GM13977 (cell line): ENCODE results near the gene GADD45GIP1.
"Not testable (repeated sequence)": the region's sequence is repeated elsewhere in the genome, so short reads cannot be mapped to it uniquely, and the experiment has no call there.

Experiments used
- DNase-seq: peaks from one replicate; pipeline ENCODE4 v3.0.0; 2012; ENCODE audit warnings: low spot score
- in situ Hi-C: fragments of 300-500 bp; cut with MboI; formaldehyde crosslinking; loops from one replicate; pipeline ENCODE4 v1.12.0; 2022; ENCODE audit warnings: low sequenced_read_pairs, low pct_unique_long_range_greater_than_20kb, mixed read lengths, inconsistent platforms; ENCODE audit not compliant: unreplicated experiment
- TF ChIP-seq, protein P1 (sequence below): IDR thresholded peaks from 2 replicates; pipeline ENCODE4 v1.5.1; 2012; ENCODE audit warnings: mild to moderate bottlenecking, control low read depth; ENCODE audit not compliant: insufficient read depth; ENCODE audit errors: extremely low read depth, missing control alignments

The GADD45GIP1 gene

DNA sequence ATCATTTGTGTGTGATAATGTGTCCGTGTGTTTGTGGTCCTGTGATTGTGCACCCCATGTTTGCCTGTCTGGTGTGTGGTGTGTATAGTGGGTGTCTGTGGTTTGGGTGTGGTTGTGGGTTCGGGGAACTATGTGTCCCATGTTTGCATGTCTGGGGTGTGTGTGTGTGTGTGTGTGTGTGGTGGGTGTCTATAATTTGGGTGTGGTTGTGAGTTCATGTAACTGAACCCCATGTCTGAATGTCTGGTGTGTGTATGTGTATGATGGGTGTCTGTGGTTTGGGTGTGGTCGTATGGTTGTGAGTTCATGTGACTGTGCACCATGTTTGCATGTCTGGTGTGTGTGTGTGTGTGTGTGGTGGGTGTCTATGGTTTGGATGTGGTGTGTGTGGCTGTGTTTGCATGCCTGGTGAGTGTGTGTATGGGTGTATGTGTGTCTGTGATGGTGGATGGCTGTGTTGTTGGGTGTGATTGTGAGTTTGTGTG lies 27.2 kb upstream of the GADD45GIP1 start:
- TF ChIP-seq, protein P1, sequence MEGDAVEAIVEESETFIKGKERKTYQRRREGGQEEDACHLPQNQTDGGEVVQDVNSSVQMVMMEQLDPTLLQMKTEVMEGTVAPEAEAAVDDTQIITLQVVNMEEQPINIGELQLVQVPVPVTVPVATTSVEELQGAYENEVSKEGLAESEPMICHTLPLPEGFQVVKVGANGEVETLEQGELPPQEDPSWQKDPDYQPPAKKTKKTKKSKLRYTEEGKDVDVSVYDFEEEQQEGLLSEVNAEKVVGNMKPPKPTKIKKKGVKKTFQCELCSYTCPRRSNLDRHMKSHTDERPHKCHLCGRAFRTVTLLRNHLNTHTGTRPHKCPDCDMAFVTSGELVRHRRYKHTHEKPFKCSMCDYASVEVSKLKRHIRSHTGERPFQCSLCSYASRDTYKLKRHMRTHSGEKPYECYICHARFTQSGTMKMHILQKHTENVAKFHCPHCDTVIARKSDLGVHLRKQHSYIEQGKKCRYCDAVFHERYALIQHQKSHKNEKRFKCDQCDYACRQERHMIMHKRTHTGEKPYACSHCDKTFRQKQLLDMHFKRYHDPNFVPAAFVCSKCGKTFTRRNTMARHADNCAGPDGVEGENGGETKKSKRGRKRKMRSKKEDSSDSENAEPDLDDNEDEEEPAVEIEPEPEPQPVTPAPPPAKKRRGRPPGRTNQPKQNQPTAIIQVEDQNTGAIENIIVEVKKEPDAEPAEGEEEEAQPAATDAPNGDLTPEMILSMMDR: no peak
- no peak for DNase-seq
- in situ Hi-C loops: no loop called here

GRCh38 chr19:12983542-12984142 lies 26.6 kb upstream of the GADD45GIP1 start:
- peak; percentile 92 for DNase-seq
- in situ Hi-C loops: no loop called here
- TF ChIP-seq, protein P1: peak; percentile 96

GRCh38 chr19:12983091-12983490 lies 26.1 kb upstream of the GADD45GIP1 start:
- no peak for DNase-seq
- TF ChIP-seq, protein P1: no peak
- in situ Hi-C loops: no loop called here

DNA sequence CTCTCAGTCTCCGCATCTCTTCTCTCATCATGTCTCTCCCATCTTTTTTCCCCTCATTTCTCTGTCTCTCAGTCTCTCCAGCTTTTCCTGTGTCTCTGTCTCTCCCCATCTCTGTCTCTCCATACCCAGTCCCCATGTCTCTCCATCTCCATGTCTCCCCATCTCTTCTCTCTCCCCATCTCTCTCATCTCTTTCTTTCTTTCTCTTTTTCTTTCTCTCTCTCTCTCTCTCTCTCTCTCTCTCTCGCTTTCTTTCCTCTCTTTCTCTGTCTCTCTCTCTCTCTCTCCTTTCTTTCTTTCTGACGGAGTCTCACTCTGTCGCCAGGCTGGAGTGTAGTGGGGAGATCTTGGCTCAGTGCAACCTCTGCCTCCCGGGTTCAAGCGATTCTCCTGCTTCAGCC lies 25.6 kb upstream of the GADD45GIP1 start:
- TF ChIP-seq, protein P1: no peak
- in situ Hi-C loops: no loop called here

DNA sequence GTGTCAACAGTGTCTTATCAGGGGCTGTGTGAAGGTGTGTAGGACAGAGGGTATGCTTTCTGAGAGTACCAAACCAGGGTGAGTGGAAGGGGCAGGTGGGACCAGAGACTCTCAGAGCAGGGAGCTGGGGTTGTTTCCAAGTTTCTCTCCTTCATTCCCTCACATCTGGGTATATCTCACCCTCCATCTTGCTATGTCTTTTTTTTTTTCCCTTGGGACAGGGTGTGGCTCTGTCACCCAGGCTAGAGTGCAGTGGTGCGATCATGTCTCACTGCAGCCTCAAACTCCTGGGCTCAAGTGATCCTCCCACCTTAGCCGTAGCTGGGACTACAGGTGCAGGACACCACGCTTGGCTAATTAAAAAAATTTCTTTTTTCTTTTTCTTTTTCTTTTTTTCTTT lies 23.0 kb upstream of the GADD45GIP1 start:
- TF ChIP-seq, protein P1: no peak
- in situ Hi-C loops: loop anchor here (5.0 kb wide), 1 partner anchor 112 kb away; no protein-coding TSS in a partner anchor
- no peak for DNase-seq

More for the DNA sequence above, 25.6 kb upstream of the GADD45GIP1 start:
- no peak for DNase-seq

- in situ Hi-C loops: loop anchor here (5.0 kb wide), 1 partner anchor 116 kb away; no protein-coding TSS in a partner anchor
- DNase-seq: not testable (repeated sequence)
Observed at GRCh38 chr19:12976109-12976508, 19.1 kb upstream of the GADD45GIP1 start.

DNA sequence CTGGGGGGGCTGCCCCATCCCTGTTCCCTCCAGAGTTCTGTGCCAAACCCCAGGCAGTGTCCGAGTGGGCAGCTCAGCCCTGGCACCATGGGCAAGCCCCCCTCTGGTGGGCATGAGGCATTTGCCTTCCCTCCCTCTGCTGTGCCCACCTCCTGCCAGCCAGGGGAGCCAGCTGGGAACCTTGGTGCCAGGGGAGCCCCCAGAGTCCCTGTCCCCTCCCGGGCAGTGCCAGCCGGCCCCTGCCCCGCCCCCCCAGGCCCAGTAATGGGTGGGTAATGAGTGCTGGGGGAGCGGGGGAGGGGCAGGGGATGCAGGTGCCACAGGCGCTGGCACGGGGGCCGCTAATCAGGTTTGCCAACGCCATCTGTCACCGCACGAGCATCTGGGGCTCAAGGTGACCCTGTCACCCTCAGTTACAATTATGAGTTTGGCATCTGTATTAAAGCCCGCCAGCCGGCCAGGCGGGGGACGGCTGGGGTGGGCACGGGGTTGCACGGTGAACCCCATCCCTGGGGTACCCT lies 18.3 kb upstream of the GADD45GIP1 start:
- TF ChIP-seq, protein P1: no peak
- DNase-seq: no peak
- in situ Hi-C loops: loop anchor here (5.0 kb wide), 1 partner anchor 117 kb away; no protein-coding TSS in a partner anchor
